Body of pancreas (tissue), 4 donors: Measurements from ENCODE around the gene ATP5PO. TPM values are rescaled to one million over a fixed set of nuclear protein-coding genes. Genes with fewer than 3 reads are reported as not detected.

Experiments used
- ATAC-seq: fragments of 150-250 bp; one replicate; pipeline ENCODE4 v1.9.1; 2016
- DNase-seq, 4 donors: peaks; one replicate each; pipeline ENCODE4 v3.0.0-alpha.2; 2019
- H3K27ac ChIP-seq, 4 donors: fragments of 200-600 bp; sonication (generic); 1 replicate in 3 of 4; 2 replicates in 1 of 4; pipeline versions ENCODE4 v1.5.1 to v1.6.1; 2016 to 2019; ENCODE audit warnings: mild to moderate bottlenecking in 1 of 4, mixed read lengths in 1 of 4, moderate library complexity in 1 of 4
- H3K27me3 ChIP-seq, 2 donors: fragments of 200-600 bp; sonication (generic); one replicate each; pipeline ENCODE4 v1.6.0; 2016; ENCODE audit warnings: mild to moderate bottlenecking in 1 of 2
- H3K36me3 ChIP-seq, 2 donors: fragments of 200-600 bp; sonication (generic); replicated peaks in 1 of 2; 2 replicates each; pipeline ENCODE4 v1.5.1; 2016; ENCODE audit warnings: low read depth in 2 of 2; ENCODE audit not compliant: insufficient read depth in 1 of 2
- H3K4me1 ChIP-seq: fragments of 200-600 bp; sonication (generic); one replicate; pipeline ENCODE4 v1.6.0; 2016
- H3K4me3 ChIP-seq, 2 donors: fragments of 200-600 bp; sonication (generic); 1 replicate in 1 of 2; 2 replicates in 1 of 2; pipeline ENCODE4 v1.5.1; 2016 to 2019
- H3K9me3 ChIP-seq, 3 donors: fragments of 200-600 bp; sonication (generic); 1 replicate in 2 of 3; 2 replicates in 1 of 3; pipeline ENCODE4 v1.5.1; 2016
- CTCF ChIP-seq, 7 experiments: fragments of 450-650 bp in 4 of 7; fragments of 200-600 bp in 3 of 7; sonication (generic) in 3 of 7; IDR thresholded peaks; one replicate each; pipeline ENCODE4 v1.5.1; 2016 to 2019; ENCODE audit warnings: antibody characterized with exemption in 7 of 7
- POLR2A ChIP-seq, 3 donors: fragments of 450-650 bp; IDR thresholded peaks; one replicate each; pipeline ENCODE4 v1.6.1; 2016; ENCODE audit warnings: antibody characterized with exemption in 3 of 3, mild to moderate bottlenecking in 2 of 3
- WGBS, 2 donors: methylation state at CpG; one replicate each; pipeline ENCODE4 v1.1.5; 2017; 5-methylcytosine and 5-hydroxymethylcytosine counted together
- intact Hi-C: fragments of 100-400 bp; cut with DNase I; formaldehyde crosslinking; loops from one replicate; pipeline ENCODE4 v1.15.1; 2023
- total RNA-seq, 2 donors: library from RNA; depleted of rRNA; stranded (reverse); fragments of >200 nt; gene quantifications; one replicate each; pipeline ENCODE4 v1.1.0, GENCODE V29; 2016

The ATP5PO gene
- total RNA-seq, 2 donors from 2014 or later: 79.1 to 85.0 TPM

- no peaks in the 10 kb centered on the region for H3K36me3 ChIP-seq
- no peak overlapping the region for H3K4me3 ChIP-seq
- H3K9me3 ChIP-seq: no peaks in the 10 kb centered on the region
- intact Hi-C loops: no loop called here
- TF ChIP-seq CTCF (IDR thresholded peaks at IDR 0.05): no peak
- no peak for TF ChIP-seq POLR2A (IDR thresholded peaks at IDR 0.05)
- no peaks in the 10 kb centered on the region for H3K4me1 ChIP-seq
- ATAC-seq: no peak
- DNase-seq: no peak
- no peaks in the 10 kb centered on the region for H3K27me3 ChIP-seq
- no peak overlapping the region for H3K27ac ChIP-seq
- 84 to 91% methylated on average over 8 of the region's 8 CpGs for WGBS, 2 donors
Observed at GRCh38 chr21:33860332-33860879, 55.2 kb downstream of the ATP5PO start.

- H3K27ac ChIP-seq: no peak overlapping the region
- no peaks in the 10 kb centered on the region for H3K27me3 ChIP-seq
- ATAC-seq (no peak), DNase-seq (no peak)
- no peaks in the 10 kb centered on the region for H3K4me1 ChIP-seq
- WGBS, 2 donors: 79 to 83% methylated on average over 17 to 18 of the region's 18 CpGs
- intact Hi-C loops: no loop called here
- no peak overlapping the region for H3K4me3 ChIP-seq
- TF ChIP-seq CTCF (IDR thresholded peaks at IDR 0.05): no peak
- no peak for TF ChIP-seq POLR2A (IDR thresholded peaks at IDR 0.05)
- H3K36me3 ChIP-seq: no peaks in the 10 kb centered on the region
- no peaks in the 10 kb centered on the region for H3K9me3 ChIP-seq
Observed at GRCh38 chr21:33859373-33860102, 56.1 kb downstream of the ATP5PO start.

GRCh38 chr21:33858667-33859372 is 56.8 kb downstream of the ATP5PO start:
- DNase-seq (no peak), ATAC-seq (no peak)
- Histone ChIP-seq H3K27me3 (no peaks in the 10 kb centered on the region), H3K4me3 (no peak overlapping the region), H3K27ac (no peak overlapping the region), H3K4me1 (no peaks in the 10 kb centered on the region), H3K36me3 (no peaks in the 10 kb centered on the region), H3K9me3 (no peaks in the 10 kb centered on the region)
- TF ChIP-seq POLR2A (IDR thresholded peaks at IDR 0.05): no peak
- no peak for TF ChIP-seq CTCF (IDR thresholded peaks at IDR 0.05)
- intact Hi-C loops: no loop called here
- WGBS, 2 donors: 60 to 63% methylated on average over 15 of the region's 15 CpGs

GRCh38 chr21:33857846-33858666 is 57.5 kb downstream of the ATP5PO start:
- Histone ChIP-seq H3K27ac (no peak overlapping the region), H3K4me1 (no peaks in the 10 kb centered on the region), H3K27me3 (no peaks in the 10 kb centered on the region), H3K4me3 (no peak overlapping the region), H3K9me3 (no peaks in the 10 kb centered on the region), H3K36me3 (no peaks in the 10 kb centered on the region)
- WGBS, 2 donors: 56 to 64% methylated on average over 13 to 25 of the region's 25 CpGs
- no peak for ATAC-seq
- intact Hi-C loops: no loop called here
- TF ChIP-seq POLR2A (IDR thresholded peaks at IDR 0.05) (no peak), CTCF (IDR thresholded peaks at IDR 0.05) (no peak)
- DNase-seq: no peak
